Tibial nerve (tissue), 4 donors: ENCODE measurements around the gene HLCS. TPM values are rescaled to one million over a fixed set of nuclear protein-coding genes. Genes with fewer than 3 reads are reported as not detected.
A peak's percentile ranks its signal among the peaks of the same experiment; 100 is the strongest.

Experiments used
- DNase-seq, 2 donors: peaks; one replicate each; pipeline ENCODE4 v3.0.0-alpha.2; 2019; ENCODE audit warnings: low spot score in 2 of 2
- H3K27ac ChIP-seq, 4 donors: fragments of 200-600 bp; sonication (generic) in 3 of 4; one replicate each; pipeline ENCODE4 v1.5.1; 2017 to 2019; ENCODE audit warnings: mild to moderate bottlenecking in 1 of 4
- H3K27me3 ChIP-seq, 2 donors: fragments of 200-600 bp; sonication (generic) in 1 of 2; one replicate each; pipeline versions ENCODE4 v1.5.1 to v1.6.0; 2017 to 2019
- H3K36me3 ChIP-seq, 3 donors: fragments of 200-600 bp; sonication (generic); one replicate each; pipeline ENCODE4 v1.5.1; 2018 to 2019
- H3K4me1 ChIP-seq, 4 donors: fragments of 200-600 bp; sonication (generic) in 3 of 4; one replicate each; pipeline ENCODE4 v1.5.1; 2017 to 2019
- H3K4me3 ChIP-seq, 4 donors: fragments of 200-600 bp; sonication (generic) in 3 of 4; one replicate each; pipeline ENCODE4 v1.5.1; 2017 to 2019; ENCODE audit warnings: mild to moderate bottlenecking in 1 of 4, moderate library complexity in 1 of 4
- H3K9me3 ChIP-seq, 4 donors: fragments of 200-600 bp; sonication (generic) in 3 of 4; one replicate each; pipeline ENCODE4 v1.5.1; 2017 to 2019
- CTCF ChIP-seq, 5 experiments: fragments of 200-600 bp in 3 of 5; fragments of 450-650 bp in 2 of 5; sonication (generic) in 3 of 5; IDR thresholded peaks; one replicate each; pipeline ENCODE4 v1.5.1; 2016 to 2019; ENCODE audit warnings: antibody characterized with exemption in 5 of 5, mild to moderate bottlenecking in 3 of 5, moderate library complexity in 2 of 5
- EP300 ChIP-seq, 2 donors: sonication (generic); formaldehyde crosslinking; IDR thresholded peaks; one replicate each; pipeline ENCODE4 v1.6.1; 2017; ENCODE audit warnings: antibody characterized with exemption in 2 of 2, mild to moderate bottlenecking in 1 of 2
- POLR2A ChIP-seq, 2 donors: fragments of 450-650 bp; IDR thresholded peaks; one replicate each; pipeline ENCODE4 v1.6.1; 2017; ENCODE audit warnings: antibody characterized with exemption in 2 of 2, mild to moderate bottlenecking in 2 of 2, moderate library complexity in 2 of 2
- WGBS, 2 donors: methylation state at CpG; one replicate each; pipeline ENCODE4 v1.1.5; 2018; 5-methylcytosine and 5-hydroxymethylcytosine counted together
- total RNA-seq, 4 donors: library from RNA; depleted of rRNA; stranded (reverse); fragments of >200 nt; gene quantifications; one replicate each; pipeline ENCODE4 v1.1.0, GENCODE V29; 2016

The HLCS gene
- total RNA-seq, 4 donors from 2014 or later = 14.4 to 19.0 (median 17.4) TPM

GRCh38 chr21:36973986-36974850 is 7.7 kb upstream of the HLCS start:
- no peaks in the 10 kb centered on the region for H3K36me3 ChIP-seq
- no peak overlapping the region for H3K27ac ChIP-seq
- H3K9me3 ChIP-seq = no peaks in the 10 kb centered on the region
- no peak for DNase-seq
- H3K4me3 ChIP-seq = no peak overlapping the region
- no peak for TF ChIP-seq EP300 (IDR thresholded peaks at IDR 0.05)
- TF ChIP-seq CTCF (IDR thresholded peaks at IDR 0.05) = no peak
- TF ChIP-seq POLR2A (IDR thresholded peaks at IDR 0.05) = no peak
- 75 to 79% methylated on average over 14 of the region's 14 CpGs for WGBS, 2 donors
- no peaks in the 10 kb centered on the region for H3K27me3 ChIP-seq
- peaks cover 0 to 18% (median 4%) of the 10 kb centered on the region in 4 donors for H3K4me1 ChIP-seq

GRCh38 chr21:36968976-36969375 is 2.5 kb upstream of the HLCS start:
- no peaks in the 10 kb centered on the region for H3K27me3 ChIP-seq
- H3K9me3 ChIP-seq = no peaks in the 10 kb centered on the region
- TF ChIP-seq POLR2A (IDR thresholded peaks at IDR 0.05) = no peak
- no peak for TF ChIP-seq CTCF (IDR thresholded peaks at IDR 0.05)
- no peak for TF ChIP-seq EP300 (IDR thresholded peaks at IDR 0.05)
- DNase-seq = no peak
- WGBS, 2 donors = 71 to 82% methylated on average over 1 of the region's 1 CpG
- H3K36me3 ChIP-seq = no peaks in the 10 kb centered on the region
- H3K4me3 ChIP-seq = no peak overlapping the region
- peaks cover 0 to 19% (median 6%) of the 10 kb centered on the region in 4 donors for H3K4me1 ChIP-seq
- no peak overlapping the region for H3K27ac ChIP-seq

GRCh38 chr21:36968414-36968813 is 1.9 kb upstream of the HLCS start:
- H3K4me3 ChIP-seq = no peak overlapping the region
- no peaks in the 10 kb centered on the region for H3K36me3 ChIP-seq
- H3K27me3 ChIP-seq = no peaks in the 10 kb centered on the region
- no peak overlapping the region for H3K27ac ChIP-seq
- no peaks in the 10 kb centered on the region for H3K9me3 ChIP-seq
- H3K4me1 ChIP-seq = peaks cover 0 to 19% (median 6%) of the 10 kb centered on the region in 4 donors
- TF ChIP-seq POLR2A (IDR thresholded peaks at IDR 0.05) = no peak
- TF ChIP-seq CTCF (IDR thresholded peaks at IDR 0.05) = no peak
- TF ChIP-seq EP300 (IDR thresholded peaks at IDR 0.05) = no peak
- WGBS, 2 donors = 68 to 69% methylated on average over 4 of the region's 4 CpGs
- no peak for DNase-seq

- no peak for TF ChIP-seq EP300 (IDR thresholded peaks at IDR 0.05)
- TF ChIP-seq CTCF (IDR thresholded peaks at IDR 0.05) = no peak
- TF ChIP-seq POLR2A (IDR thresholded peaks at IDR 0.05) = no peak
- H3K4me3 ChIP-seq = peak overlapping the region; percentile 45 to 91 (median 77)
- H3K36me3 ChIP-seq = peaks cover 0 to 3% (median 0%) of the 10 kb centered on the region in 3 donors
- peak overlapping the region; percentile 61 to 85 (median 79) for H3K27ac ChIP-seq
- H3K9me3 ChIP-seq = no peaks in the 10 kb centered on the region
- no peaks in the 10 kb centered on the region for H3K27me3 ChIP-seq
- H3K4me1 ChIP-seq = peaks cover 0 to 19% (median 6%) of the 10 kb centered on the region in 4 donors
- DNase-seq = no peak
- WGBS, 2 donors = 18 to 20% methylated on average over 25 to 27 of the region's 34 CpGs
Measured at GRCh38 chr21:36966821-36967768, 626 bp upstream of the HLCS start.
